Effector memory CD4-positive, alpha-beta T cell (primary cell): ENCODE data around the gene TMEM63C.
"Not testable (repeated sequence)": the region's sequence is repeated elsewhere in the genome, so short reads cannot be mapped to it uniquely, and the experiment has no call there.

Source experiments
- DNase-seq, 3 donors: peaks; one replicate each; pipeline ENCODE4 v3.0.0-alpha.2; 2020
- H3K27ac ChIP-seq: 2 replicates; pipeline ENCODE4 v1.7.0; 2013; ENCODE audit warnings: mild to moderate bottlenecking, low read length, moderate library complexity; ENCODE audit not compliant: insufficient read depth, poor library complexity, severe bottlenecking
- H3K27me3 ChIP-seq: replicated peaks from 2 replicates; pipeline ENCODE4 v1.7.0; 2013; ENCODE audit warnings: mild to moderate bottlenecking, low read length; ENCODE audit not compliant: insufficient read depth, control insufficient read depth, poor library complexity, severe bottlenecking
- H3K36me3 ChIP-seq: 2 replicates; pipeline ENCODE4 v1.7.0; 2013; ENCODE audit warnings: mild to moderate bottlenecking, low read length, moderate library complexity; ENCODE audit not compliant: control insufficient read depth, insufficient read depth
- H3K4me1 ChIP-seq: 2 replicates; pipeline ENCODE4 v1.7.0; 2013; ENCODE audit warnings: low read length, mild to moderate bottlenecking; ENCODE audit not compliant: control insufficient read depth, insufficient read depth, poor library complexity, severe bottlenecking
- H3K4me3 ChIP-seq: 2 replicates; pipeline ENCODE4 v1.7.0; 2013; ENCODE audit warnings: low read length, low read depth, mild to moderate bottlenecking; ENCODE audit not compliant: insufficient read depth, poor library complexity, severe bottlenecking
- H3K9me3 ChIP-seq: 2 replicates; pipeline ENCODE4 v1.7.0; 2013; ENCODE audit warnings: mild to moderate bottlenecking, low read length, moderate library complexity; ENCODE audit not compliant: control insufficient read depth

Gene TMEM63C

DNA sequence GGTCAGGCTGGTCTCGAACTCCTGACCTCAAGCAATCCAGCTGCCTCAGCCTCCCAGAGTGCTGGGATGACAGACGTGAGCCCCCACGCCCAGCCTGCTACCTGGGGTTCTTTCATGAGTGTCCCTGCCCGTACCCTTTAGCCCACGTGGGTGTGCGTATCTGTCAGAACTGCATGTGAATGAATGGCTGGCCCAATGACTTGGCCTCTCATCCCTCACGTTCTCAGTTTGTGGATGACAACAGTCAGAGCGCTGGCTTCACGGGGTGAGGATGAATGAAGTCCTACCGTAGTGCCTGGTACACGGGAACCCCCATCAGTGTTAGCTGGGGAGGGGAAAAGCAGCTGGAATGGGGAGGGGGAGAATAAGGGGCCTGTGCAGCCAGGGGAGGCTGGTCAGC, 23.9 kb upstream of the TMEM63C start:
- no peaks in the 10 kb centered on the region for H3K4me1 ChIP-seq
- no peak for DNase-seq
- H3K9me3 ChIP-seq: no peaks in the 10 kb centered on the region
- no peaks in the 10 kb centered on the region for H3K36me3 ChIP-seq
- H3K4me3 ChIP-seq: no peak overlapping the region
- H3K27ac ChIP-seq: no peak overlapping the region
- H3K27me3 ChIP-seq: peaks cover 4% of the 10 kb centered on the region

DNA sequence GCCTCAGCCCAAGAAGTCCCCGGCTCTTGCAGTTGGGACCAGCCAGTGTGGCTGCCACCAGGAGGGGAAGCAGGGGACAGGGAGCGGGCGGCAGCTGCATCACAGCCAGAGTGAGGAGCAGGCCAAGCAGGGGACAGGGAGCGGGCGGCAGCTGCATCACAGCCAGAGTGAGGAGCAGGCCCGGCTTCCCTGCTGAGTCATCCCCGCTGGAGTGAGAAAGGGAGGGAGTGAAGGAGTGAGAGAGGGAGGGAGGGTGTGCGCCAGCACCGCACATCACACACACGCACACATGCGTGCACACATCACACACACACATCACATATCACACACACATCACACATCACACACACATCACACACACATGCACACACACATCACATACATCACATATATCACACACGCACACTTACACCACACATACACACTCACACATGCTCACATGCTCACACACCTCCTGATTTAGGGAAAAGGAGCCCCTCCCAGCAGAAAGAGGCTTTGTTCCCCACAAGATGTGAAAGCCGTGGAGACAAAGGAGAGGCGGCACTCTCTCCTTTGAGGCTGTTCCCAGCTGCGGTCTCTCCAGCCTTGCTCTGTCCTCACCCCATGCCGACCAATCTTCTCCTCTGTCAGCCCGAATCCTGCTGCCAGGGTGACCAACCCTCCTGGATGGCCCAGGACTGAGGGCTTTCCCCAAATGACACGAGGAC, 23.3 kb upstream of the TMEM63C start:
- Histone ChIP-seq H3K4me1 (no peaks in the 10 kb centered on the region), H3K27me3 (peaks cover 4% of the 10 kb centered on the region), H3K36me3 (no peaks in the 10 kb centered on the region), H3K9me3 (no peaks in the 10 kb centered on the region), H3K27ac (no peak overlapping the region), H3K4me3 (no peak overlapping the region)
- no peak for DNase-seq

DNA sequence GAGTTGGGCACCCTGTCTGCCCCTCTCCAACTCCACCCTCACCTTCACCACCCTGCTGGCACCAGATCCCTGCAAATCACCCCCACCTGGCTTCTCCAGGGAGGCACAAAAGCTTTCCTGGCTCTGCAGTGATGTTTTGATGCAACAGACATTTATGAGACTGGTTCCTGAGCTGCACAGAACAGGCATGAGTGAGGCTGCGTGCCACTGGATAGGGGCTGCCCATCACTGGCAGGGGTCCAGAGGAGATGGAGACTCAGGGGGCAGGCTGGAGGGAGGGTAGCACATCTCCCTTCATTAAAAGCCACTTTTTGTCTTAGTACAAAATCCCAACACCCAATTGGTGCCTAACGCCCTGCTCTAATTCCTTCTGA, 22.7 kb upstream of the TMEM63C start:
- Histone ChIP-seq H3K4me1 (no peaks in the 10 kb centered on the region), H3K27me3 (peaks cover 4% of the 10 kb centered on the region), H3K27ac (no peak overlapping the region), H3K4me3 (no peak overlapping the region), H3K36me3 (no peaks in the 10 kb centered on the region), H3K9me3 (no peaks in the 10 kb centered on the region)
- DNase-seq: no peak

DNA sequence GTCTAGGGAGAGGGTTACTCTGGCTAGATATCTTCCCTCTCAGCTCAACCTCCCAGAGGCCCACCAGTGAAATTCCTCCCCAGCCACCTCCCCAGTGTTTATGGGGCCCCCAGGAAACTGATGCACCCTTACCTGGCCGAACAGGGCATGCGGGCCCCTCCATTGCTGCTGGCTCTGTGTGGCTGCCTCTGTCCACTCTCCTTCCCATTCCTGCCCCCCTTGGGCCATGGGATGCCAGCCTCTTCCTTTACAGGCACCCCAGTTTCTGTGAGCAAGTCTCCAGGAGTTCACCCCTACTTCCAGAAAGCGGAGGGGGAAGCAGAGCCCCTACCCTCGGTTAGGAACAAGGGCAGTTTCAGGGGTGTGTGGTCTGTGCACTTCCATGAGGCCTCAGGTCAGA, 20.6 kb upstream of the TMEM63C start:
- no peak for DNase-seq
- H3K27me3 ChIP-seq: peaks cover 4% of the 10 kb centered on the region
- no peak overlapping the region for H3K4me3 ChIP-seq
- no peaks in the 10 kb centered on the region for H3K36me3 ChIP-seq
- H3K9me3 ChIP-seq: no peaks in the 10 kb centered on the region
- no peak overlapping the region for H3K27ac ChIP-seq
- H3K4me1 ChIP-seq: no peaks in the 10 kb centered on the region

DNA sequence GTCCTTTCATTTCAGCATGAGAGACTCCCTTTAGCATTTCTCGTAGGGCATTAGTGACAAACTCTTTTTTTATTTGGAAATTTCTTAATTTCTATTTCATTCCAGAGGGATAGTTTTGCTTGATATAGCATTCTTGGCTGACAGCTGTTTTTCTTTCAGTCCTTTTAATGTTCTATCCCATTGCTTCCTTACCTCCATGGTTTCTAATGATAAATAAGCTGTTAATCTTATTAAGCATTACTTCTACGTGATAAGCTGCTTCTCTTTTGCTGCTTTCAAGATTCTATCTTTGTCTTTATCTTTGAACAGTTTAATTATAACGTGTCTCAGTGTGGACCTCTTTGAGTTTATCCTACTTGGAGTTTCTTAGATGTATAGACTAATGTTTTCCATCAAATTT, 11.6 kb upstream of the TMEM63C start:
- Histone ChIP-seq H3K27me3 (no peaks in the 10 kb centered on the region), H3K27ac (no peak overlapping the region), H3K9me3 (no peaks in the 10 kb centered on the region), H3K36me3 (no peaks in the 10 kb centered on the region), H3K4me3 (no peak overlapping the region), H3K4me1 (no peaks in the 10 kb centered on the region)
- no peak for DNase-seq

DNA sequence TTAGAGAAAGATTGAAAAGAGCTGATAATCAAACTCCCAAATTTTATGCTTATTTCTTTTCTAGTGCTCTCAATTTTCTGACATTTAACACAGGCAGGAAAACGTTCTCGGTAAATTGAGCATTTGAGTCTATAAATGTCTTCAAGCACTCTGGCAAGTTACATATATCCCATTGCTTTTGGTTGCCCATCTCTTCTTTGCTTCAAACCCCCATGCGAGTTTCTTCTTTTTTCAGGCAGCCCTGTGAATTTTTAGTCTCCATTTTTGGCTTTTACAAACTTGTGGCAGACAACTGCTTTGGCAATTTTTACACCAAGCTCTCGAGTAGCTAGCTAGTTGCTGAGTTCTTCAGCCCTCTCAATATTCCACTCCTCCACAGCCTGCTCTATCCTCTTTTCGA, 8.7 kb upstream of the TMEM63C start:
- Histone ChIP-seq H3K4me1 (no peaks in the 10 kb centered on the region), H3K27ac (no peak overlapping the region), H3K4me3 (no peak overlapping the region), H3K9me3 (no peaks in the 10 kb centered on the region), H3K36me3 (no peaks in the 10 kb centered on the region), H3K27me3 (no peaks in the 10 kb centered on the region)
- no peak for DNase-seq

DNA sequence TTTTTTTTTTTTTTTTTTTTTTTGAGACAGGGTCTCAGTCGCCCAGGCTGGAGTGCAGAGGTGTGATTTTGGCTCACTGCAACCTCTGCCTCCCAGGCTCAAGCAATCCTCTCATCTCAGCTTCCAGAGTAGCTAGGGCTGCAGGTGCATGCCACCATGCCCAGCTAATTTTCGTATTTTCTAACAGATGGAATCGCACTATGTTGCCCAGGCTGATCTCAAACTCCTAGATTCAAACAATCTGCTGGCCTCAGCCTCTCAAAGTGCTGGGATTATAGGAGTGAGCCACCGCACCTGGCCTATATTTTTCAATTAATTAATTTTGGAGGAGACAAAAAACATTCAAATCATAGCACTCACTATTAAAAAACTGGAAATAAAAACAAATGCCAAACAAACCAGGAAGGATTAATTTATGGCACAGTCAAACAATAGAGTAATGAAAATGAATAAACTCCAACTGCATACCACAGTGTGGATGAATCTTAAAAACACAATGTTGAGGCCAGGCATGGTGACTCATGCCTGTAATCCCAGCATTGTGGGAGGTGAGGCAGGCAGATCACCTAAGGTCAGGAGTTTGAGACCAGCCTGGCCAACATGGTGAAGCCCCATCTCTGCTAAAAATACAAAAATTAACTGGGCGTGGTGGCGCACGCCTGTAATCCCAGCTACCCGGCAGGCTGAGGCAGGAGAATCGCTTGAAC, 7.5 kb upstream of the TMEM63C start:
- not testable (repeated sequence) for DNase-seq, H3K27me3 ChIP-seq, H3K36me3 ChIP-seq, H3K4me3 ChIP-seq, H3K9me3 ChIP-seq, H3K4me1 ChIP-seq, H3K27ac ChIP-seq

DNA sequence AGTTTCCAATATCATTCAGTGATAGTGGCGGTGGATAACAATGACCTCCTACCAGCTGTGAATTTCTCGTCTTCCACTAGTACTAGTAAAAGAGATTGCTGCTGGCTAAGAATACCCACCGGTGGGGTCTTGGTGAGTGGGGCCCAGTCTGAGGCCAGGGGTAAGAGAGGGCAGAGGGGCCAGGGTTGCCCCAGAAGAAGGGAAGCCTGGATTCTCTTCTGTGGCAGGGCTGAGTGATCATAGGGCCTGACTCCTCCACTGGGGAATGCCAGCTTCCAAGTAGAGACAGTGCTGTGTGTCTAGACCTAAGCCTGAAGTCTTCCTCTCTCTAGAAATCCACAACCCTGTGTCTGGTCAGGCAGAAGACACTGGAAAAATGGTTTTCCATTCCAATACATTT, 5.8 kb upstream of the TMEM63C start:
- no peak for DNase-seq
- Histone ChIP-seq H3K4me3 (no peak overlapping the region), H3K27me3 (no peaks in the 10 kb centered on the region), H3K27ac (no peak overlapping the region), H3K36me3 (no peaks in the 10 kb centered on the region), H3K9me3 (no peaks in the 10 kb centered on the region), H3K4me1 (no peaks in the 10 kb centered on the region)

DNA sequence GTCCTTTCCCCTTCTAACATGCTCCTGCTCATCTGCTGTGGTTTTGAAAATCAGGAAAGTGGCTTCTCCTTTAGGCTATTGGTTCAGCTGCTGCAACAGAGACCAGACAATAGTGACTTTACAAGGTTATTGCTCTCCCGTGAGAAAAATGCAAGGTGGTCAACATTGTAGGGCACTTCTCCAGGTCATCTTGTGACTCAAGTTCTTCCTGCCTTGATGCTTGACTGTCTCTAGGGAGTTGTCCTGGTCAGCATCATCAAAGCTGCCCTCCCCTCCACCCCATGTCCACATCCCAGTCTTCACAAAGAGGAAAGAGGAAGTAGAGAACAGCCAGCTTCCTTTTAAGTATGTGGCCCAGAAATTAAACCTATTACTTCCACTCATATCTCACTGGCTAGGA, 3.9 kb upstream of the TMEM63C start:
- no peaks in the 10 kb centered on the region for H3K36me3 ChIP-seq
- H3K27ac ChIP-seq: no peak overlapping the region
- H3K4me1 ChIP-seq: peaks cover 14% of the 10 kb centered on the region
- no peak overlapping the region for H3K4me3 ChIP-seq
- H3K9me3 ChIP-seq: no peaks in the 10 kb centered on the region
- DNase-seq: no peak
- H3K27me3 ChIP-seq: peaks cover 5% of the 10 kb centered on the region

DNA sequence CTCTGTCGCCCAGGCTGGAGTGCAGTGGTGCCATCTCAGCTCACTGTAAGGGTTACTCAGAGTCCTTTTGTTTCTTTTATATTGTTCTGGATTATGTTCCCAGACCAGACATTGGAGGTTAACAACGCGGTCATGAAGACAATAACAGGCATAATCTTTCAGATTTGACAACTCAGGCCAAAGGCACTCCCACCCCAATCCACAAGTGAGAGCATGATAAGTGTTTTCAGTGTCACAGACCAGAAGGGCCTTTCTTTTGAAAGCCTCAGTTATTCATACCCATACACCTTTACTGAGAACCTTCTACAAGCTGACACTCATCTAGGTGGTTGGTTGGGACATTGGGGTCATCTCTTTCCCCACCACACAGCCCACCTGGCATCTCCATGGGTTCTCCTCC, 2.9 kb upstream of the TMEM63C start:
- Histone ChIP-seq H3K4me1 (peaks cover 15% of the 10 kb centered on the region), H3K27me3 (peaks cover 12% of the 10 kb centered on the region), H3K36me3 (no peaks in the 10 kb centered on the region), H3K4me3 (no peak overlapping the region), H3K27ac (no peak overlapping the region), H3K9me3 (no peaks in the 10 kb centered on the region)
- DNase-seq: no peak
